K562 (cell line): ENCODE measurements around the gene CMIP. TPM values are rescaled to one million over a fixed set of nuclear protein-coding genes. Genes with fewer than 3 reads are reported as not detected.

Experiments used
- ELF2 ChIP-seq: fragments of 250-450 bp; sonication (Bioruptor Pico); IDR thresholded peaks from 2 replicates; pipeline ENCODE4 v1.5.0; 2021; ENCODE audit warnings: mild to moderate bottlenecking
- FOS ChIP-seq: IDR thresholded peaks from 3 replicates; pipeline ENCODE4 v1.6.1; 2011; ENCODE audit not compliant: insufficient read length; ENCODE audit errors: extremely low read depth
- HDAC1 ChIP-seq, 2 experiments: fragments of 450-650 bp; IDR thresholded peaks; 2 replicates each; pipeline ENCODE4 v1.6.1; 2016 to 2017; ENCODE audit warnings: inconsistent platforms in 1 of 2, mild to moderate bottlenecking in 1 of 2, moderate library complexity in 1 of 2
- HMG20B ChIP-seq: fragments of 250-450 bp; sonication (Bioruptor Pico); IDR thresholded peaks from 2 replicates; pipeline ENCODE4 v1.5.0; 2021; ENCODE audit warnings: mild to moderate bottlenecking
- MED1 ChIP-seq: sonication (generic); formaldehyde crosslinking; IDR thresholded peaks from 2 replicates; pipeline ENCODE4 v1.8.1; 2023; ENCODE audit warnings: missing genetic modification reagents, borderline replicate concordance
- NR2C2 ChIP-seq, 2 experiments: fragments of 200-800 bp in 1 of 2; sonication (Bioruptor generic) in 1 of 2; sonication (generic) in 1 of 2; formaldehyde crosslinking in 1 of 2; IDR thresholded peaks; 2 replicates each; pipeline versions ENCODE4 v1.6.1 to v1.8.0; 2016 to 2022; ENCODE audit warnings: mild to moderate bottlenecking in 1 of 2, missing compliant biosample characterization in 1 of 2, missing genetic modification characterization in 1 of 2, missing genetic modification reagents in 1 of 2
- RBM25 ChIP-seq: fragments of 200-400 bp; formaldehyde crosslinking; IDR thresholded peaks from 2 replicates; pipeline ENCODE4 v1.6.1; 2018; ENCODE audit warnings: low read length, low read depth, moderate library complexity; ENCODE audit not compliant: severe bottlenecking
- SMARCC2 ChIP-seq: fragments of 450-650 bp; IDR thresholded peaks from 2 replicates; pipeline ENCODE4 v1.6.1; 2017; ENCODE audit warnings: antibody characterized with exemption, moderate library complexity, mild to moderate bottlenecking, low read depth
- STAT5A ChIP-seq: IDR thresholded peaks from 2 replicates; pipeline ENCODE4 v1.6.1; 2012; ENCODE audit warnings: low read length, inconsistent platforms, borderline replicate concordance
- XRCC5 ChIP-seq: fragments of 200-400 bp; formaldehyde crosslinking; IDR thresholded peaks from 2 replicates; pipeline ENCODE4 v1.6.1; 2017; ENCODE audit warnings: low read depth, mild to moderate bottlenecking, low read length
- ZNF696 ChIP-seq: fragments of 250-450 bp; sonication (Bioruptor Pico); conservative IDR thresholded peaks from 2 replicates; pipeline ENCODE4 v1.4.0; 2020; ENCODE audit warnings: mild to moderate bottlenecking, moderate library complexity
- polyA plus RNA-seq, 8 experiments: library from polyadenylated mRNA; depleted of rRNA in 4 of 8; stranded (reverse) in 5 of 8; unstranded in 3 of 8; fragments of >200 nt; fragmentation: Nextera tagmentation in 2 of 8; fragmentation: Illumina TruSeq in 1 of 8; extraction: Ambion mirVana in 2 of 8; extraction: Trizol in 1 of 8; gene quantifications; 2 replicates each; pipeline versions ENCODE4 v1.2.1 to v1.2.3, GENCODE V29; 2011 to 2014; ENCODE audit warnings: inconsistent platforms in 1 of 8, missing spikeins in 1 of 8
- total RNA-seq, 7 experiments: library from RNA; depleted of rRNA in 6 of 7; stranded (reverse); fragments of >200 nt in 6 of 7; fragmentation: Illumina TruSeq in 2 of 7; extraction: Trizol in 2 of 7; gene quantifications; 2 replicates each; pipeline versions ENCODE4 v1.2.1 to v1.2.3, GENCODE V29; 2011 to 2021; ENCODE audit warnings: low replicate concordance in 1 of 7
- TF ChIP-seq, protein P1 (sequence below), 2 experiments: fragments of 450-650 bp; IDR thresholded peaks; 2 replicates each; pipeline ENCODE4 v1.6.1; 2018; ENCODE audit warnings: mild to moderate bottlenecking in 2 of 2, low read depth in 1 of 2; ENCODE audit not compliant: partially characterized antibody in 2 of 2
- TF ChIP-seq, protein P2 (sequence below): sonication (generic); formaldehyde crosslinking; IDR thresholded peaks from 2 replicates; pipeline ENCODE4 v1.8.1; 2023; ENCODE audit warnings: mild to moderate bottlenecking, missing genetic modification reagents
- TF ChIP-seq, protein P3 (sequence below): fragments of 250-450 bp; sonication (Bioruptor Pico); IDR thresholded peaks from 2 replicates; pipeline ENCODE4 v1.8.0; 2021; ENCODE audit warnings: mild to moderate bottlenecking, moderate library complexity
- TF ChIP-seq, protein P4 (sequence below): fragments of 150-350 bp; conservative IDR thresholded peaks from 2 replicates; pipeline ENCODE4 v1.6.1; 2014; ENCODE audit warnings: low read length

Gene CMIP
- total and polyA plus RNA-seq, 9 of the 15 experiments (the other 6 are each of a cell fraction or from before 2014, with no cell fraction given) = 0.94 to 82.5 (median 10.3) TPM

DNA sequence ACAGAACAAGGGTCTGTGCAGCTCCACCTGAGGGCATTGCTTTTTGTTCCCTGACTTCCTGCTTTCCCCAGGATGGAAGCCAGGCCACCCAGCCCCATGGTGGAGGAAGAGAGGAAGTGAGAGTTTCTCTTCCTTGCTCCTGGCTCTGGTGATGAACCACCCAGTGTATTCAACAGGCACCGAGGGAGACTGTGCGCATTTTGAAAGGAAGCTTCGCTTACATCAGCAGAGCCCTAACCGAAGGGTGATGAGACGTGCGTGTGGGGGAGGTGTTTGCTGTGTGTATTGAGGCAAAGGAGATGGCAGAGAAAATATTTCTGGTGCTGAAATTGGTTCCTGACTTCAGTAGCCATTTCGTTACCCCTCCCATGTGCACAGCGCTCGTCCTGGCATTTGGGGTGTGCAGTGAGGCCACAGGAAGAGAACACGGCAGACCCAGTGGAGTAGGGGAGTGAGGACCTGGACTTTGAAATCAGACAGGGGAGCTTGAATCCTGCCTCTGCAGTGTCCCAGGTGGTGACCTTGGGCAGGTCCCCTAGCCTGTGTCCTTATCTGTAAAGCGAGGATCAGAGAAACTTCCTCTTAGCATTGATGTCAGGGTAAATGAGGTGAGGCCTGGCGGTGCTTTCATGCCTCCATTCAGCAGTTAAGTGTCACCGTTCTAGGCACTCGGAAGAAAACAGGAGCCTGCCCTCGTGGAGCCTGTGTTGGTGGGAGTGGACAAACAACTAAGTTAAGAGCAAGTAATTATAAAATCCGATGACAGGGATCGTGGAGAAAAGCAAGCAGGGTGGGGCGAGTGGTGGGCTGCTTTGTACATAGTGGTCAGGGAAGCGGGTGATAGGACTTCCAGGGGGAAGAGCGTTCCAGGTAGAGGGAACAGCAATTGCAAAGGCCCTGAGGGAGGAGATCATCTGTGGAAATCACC is 7.4 kb downstream of the CMIP start (continued):
- TF ChIP-seq, protein P1, sequence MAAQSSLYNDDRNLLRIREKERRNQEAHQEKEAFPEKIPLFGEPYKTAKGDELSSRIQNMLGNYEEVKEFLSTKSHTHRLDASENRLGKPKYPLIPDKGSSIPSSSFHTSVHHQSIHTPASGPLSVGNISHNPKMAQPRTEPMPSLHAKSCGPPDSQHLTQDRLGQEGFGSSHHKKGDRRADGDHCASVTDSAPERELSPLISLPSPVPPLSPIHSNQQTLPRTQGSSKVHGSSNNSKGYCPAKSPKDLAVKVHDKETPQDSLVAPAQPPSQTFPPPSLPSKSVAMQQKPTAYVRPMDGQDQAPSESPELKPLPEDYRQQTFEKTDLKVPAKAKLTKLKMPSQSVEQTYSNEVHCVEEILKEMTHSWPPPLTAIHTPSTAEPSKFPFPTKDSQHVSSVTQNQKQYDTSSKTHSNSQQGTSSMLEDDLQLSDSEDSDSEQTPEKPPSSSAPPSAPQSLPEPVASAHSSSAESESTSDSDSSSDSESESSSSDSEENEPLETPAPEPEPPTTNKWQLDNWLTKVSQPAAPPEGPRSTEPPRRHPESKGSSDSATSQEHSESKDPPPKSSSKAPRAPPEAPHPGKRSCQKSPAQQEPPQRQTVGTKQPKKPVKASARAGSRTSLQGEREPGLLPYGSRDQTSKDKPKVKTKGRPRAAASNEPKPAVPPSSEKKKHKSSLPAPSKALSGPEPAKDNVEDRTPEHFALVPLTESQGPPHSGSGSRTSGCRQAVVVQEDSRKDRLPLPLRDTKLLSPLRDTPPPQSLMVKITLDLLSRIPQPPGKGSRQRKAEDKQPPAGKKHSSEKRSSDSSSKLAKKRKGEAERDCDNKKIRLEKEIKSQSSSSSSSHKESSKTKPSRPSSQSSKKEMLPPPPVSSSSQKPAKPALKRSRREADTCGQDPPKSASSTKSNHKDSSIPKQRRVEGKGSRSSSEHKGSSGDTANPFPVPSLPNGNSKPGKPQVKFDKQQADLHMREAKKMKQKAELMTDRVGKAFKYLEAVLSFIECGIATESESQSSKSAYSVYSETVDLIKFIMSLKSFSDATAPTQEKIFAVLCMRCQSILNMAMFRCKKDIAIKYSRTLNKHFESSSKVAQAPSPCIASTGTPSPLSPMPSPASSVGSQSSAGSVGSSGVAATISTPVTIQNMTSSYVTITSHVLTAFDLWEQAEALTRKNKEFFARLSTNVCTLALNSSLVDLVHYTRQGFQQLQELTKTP (IDR thresholded peaks at IDR 0.05; ENCODE audit: low read depth in 1 of 2, partially characterized antibody in 2 of 2) = no peak
- TF ChIP-seq ELF2 = no peak; the same call in none of the 2 replicates
- no peak; the same call in 1 of the 2 replicates for TF ChIP-seq NR2C2 (CRISPR knock-in tag; IDR thresholded peaks at IDR 0.05)
- peak; percentile 81 for TF ChIP-seq NR2C2 (tag; IDR thresholded peaks at IDR 0.05)
- TF ChIP-seq SMARCC2 = no peak; the same call in 1 of the 2 replicates
- TF ChIP-seq, protein P2, sequence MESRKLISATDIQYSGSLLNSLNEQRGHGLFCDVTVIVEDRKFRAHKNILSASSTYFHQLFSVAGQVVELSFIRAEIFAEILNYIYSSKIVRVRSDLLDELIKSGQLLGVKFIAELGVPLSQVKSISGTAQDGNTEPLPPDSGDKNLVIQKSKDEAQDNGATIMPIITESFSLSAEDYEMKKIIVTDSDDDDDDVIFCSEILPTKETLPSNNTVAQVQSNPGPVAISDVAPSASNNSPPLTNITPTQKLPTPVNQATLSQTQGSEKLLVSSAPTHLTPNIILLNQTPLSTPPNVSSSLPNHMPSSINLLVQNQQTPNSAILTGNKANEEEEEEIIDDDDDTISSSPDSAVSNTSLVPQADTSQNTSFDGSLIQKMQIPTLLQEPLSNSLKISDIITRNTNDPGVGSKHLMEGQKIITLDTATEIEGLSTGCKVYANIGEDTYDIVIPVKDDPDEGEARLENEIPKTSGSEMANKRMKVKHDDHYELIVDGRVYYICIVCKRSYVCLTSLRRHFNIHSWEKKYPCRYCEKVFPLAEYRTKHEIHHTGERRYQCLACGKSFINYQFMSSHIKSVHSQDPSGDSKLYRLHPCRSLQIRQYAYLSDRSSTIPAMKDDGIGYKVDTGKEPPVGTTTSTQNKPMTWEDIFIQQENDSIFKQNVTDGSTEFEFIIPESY (CRISPR knock-in tag) = peak; percentile 60
- TF ChIP-seq ZNF696 (CRISPR knock-in tag) = no peak
- TF ChIP-seq RBM25 = no peak
- TF ChIP-seq XRCC5 = no peak
- TF ChIP-seq HMG20B (CRISPR knock-in tag) = no peak
- TF ChIP-seq MED1 (CRISPR knock-in tag) = no peak
- TF ChIP-seq, protein P3, sequence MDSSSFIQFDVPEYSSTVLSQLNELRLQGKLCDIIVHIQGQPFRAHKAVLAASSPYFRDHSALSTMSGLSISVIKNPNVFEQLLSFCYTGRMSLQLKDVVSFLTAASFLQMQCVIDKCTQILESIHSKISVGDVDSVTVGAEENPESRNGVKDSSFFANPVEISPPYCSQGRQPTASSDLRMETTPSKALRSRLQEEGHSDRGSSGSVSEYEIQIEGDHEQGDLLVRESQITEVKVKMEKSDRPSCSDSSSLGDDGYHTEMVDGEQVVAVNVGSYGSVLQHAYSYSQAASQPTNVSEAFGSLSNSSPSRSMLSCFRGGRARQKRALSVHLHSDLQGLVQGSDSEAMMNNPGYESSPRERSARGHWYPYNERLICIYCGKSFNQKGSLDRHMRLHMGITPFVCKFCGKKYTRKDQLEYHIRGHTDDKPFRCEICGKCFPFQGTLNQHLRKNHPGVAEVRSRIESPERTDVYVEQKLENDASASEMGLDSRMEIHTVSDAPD (CRISPR knock-in tag) = no peak
- TF ChIP-seq, protein P4, sequence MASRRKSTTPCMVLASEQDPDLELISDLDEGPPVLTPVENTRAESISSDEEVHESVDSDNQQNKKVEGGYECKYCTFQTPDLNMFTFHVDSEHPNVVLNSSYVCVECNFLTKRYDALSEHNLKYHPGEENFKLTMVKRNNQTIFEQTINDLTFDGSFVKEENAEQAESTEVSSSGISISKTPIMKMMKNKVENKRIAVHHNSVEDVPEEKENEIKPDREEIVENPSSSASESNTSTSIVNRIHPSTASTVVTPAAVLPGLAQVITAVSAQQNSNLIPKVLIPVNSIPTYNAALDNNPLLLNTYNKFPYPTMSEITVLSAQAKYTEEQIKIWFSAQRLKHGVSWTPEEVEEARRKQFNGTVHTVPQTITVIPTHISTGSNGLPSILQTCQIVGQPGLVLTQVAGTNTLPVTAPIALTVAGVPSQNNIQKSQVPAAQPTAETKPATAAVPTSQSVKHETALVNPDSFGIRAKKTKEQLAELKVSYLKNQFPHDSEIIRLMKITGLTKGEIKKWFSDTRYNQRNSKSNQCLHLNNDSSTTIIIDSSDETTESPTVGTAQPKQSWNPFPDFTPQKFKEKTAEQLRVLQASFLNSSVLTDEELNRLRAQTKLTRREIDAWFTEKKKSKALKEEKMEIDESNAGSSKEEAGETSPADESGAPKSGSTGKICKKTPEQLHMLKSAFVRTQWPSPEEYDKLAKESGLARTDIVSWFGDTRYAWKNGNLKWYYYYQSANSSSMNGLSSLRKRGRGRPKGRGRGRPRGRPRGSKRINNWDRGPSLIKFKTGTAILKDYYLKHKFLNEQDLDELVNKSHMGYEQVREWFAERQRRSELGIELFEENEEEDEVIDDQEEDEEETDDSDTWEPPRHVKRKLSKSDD = 0 out of 2 replicates have a peak, but pooled peaks have one; percentile 77
- peak in 1 of 2 experiments; percentile 77; a peak in 2 of 4 replicates for TF ChIP-seq HDAC1 (IDR thresholded peaks at IDR 0.05)
- TF ChIP-seq FOS = no peak
- TF ChIP-seq STAT5A = no peak
